Measurements from ENCODE around the gene FBLN1.
"Not testable (repeated sequence)": the region's sequence is repeated elsewhere in the genome, so short reads cannot be mapped to it uniquely, and the experiment has no call there.

DNA sequence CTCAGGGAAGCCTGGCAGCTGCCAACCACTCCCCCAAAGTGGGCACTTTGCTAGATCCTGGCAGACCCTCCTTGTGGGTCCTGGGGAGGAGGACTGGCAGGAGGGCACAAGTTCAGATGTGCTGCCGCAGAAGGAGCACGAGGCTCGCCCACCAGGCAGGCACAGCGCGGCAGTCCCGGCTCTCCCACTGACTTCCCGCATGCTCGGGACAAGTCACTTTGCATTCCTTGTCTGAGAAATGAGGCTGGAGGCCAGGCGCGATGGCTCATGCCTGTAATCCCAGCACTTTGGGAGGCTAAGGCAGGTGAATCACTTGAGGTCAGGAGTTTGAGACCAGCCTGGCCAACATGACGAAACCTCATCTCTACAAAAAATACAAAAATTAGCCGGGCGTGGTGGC lies 40.1 kb downstream of the FBLN1 start:
- not testable (repeated sequence) for TF ChIP-seq CTCF (conservative IDR thresholded peaks at IDR 0.05); ZFX (IDR thresholded peaks at IDR 0.05)

All from C4-2B (cell line).